NCI-H226 (cell line): ENCODE results near the gene TTC39A.

ENCODE experiments used
- DNase-seq: peaks from one replicate; pipeline ENCODE4 v3.0.0-alpha.2; 2015

TTC39A gene

DNA sequence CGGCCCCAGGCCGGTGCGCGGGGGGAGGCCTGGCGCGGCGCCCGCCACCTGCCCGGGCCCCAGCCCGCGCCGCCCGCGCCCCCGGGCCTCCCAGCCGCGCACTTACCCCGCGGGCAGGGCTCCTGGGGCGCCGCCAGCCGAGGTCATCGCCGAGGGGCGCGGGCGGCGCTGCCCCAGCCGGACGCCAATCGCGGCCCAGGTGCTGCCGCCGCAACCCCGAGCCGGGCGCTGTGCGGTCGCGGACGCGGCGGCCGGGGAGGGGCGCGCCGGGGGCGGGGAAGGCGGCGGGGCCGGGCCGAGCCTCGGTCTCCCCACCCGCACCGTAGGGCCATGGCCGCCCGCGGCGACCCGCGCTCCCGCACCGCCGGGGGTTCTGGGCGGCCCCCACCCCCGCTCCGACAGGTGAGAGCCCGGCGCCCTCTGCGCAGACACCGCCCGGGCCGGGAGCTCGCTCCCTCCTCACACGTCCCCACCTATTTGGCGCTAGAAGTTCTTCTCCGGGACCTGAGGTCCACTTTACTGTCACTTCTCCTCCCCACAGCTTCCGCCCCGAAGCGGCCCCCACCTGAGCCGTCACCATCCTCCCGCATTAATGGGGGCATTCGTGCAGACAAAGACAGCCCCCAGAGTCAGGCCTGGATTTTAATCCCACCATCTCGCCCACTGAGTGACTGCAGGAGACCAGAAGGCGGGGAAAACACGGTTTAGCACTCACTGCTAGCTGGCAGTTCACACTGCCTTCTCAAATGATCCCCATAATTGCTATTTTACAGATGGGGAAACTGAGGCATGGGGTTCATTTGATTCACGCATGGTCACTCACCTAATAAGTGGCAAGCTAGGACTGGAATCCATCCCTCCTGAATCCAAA lies at the start of gene TTC39A:
Gene TTC39A, minus strand, starts transcription at position 232 of the 871 bp plus-strand sequence. Its CDS starts 85 bp downstream, at position 147.
- no peak for DNase-seq

DNA sequence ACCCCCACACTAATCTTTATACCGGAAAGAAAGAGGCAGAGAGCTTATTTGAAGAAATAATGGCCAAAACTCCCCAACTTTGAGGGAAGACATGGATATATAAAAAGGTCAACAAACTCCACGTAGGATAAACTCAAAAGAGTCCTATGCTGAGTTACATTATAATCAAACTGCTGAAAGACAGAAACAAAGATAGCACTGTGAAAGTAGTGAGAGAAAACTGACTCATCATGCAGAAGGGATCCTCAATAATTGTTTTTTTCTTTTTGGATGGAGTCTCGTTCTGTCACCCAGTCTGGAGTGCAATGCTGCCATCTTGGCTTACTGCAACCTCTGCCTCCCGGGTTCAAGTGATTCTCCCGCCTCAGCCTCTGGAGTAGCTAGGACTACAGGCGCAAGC lies 48.5 kb upstream of the TTC39A start:
- no peak for DNase-seq

DNA sequence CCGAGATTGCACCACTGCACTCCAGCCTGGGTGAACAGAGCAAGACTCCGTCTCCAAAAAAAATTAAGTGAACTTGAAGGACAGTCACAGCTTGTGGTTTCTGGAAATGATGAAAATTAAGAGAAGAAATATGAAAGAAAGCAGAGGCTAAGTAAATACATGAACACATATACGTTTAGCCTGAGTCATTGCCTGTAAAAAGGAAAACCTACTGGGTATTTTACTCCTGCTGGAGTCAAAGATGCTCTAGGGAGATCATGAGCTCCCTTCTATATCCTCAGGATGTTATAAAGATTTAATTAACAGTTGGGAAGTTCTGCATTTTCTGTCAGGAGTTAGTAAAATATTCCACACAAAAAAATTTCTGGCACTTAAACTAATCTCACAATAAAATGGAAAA lies 43.5 kb upstream of the TTC39A start:
- no peak for DNase-seq

DNA sequence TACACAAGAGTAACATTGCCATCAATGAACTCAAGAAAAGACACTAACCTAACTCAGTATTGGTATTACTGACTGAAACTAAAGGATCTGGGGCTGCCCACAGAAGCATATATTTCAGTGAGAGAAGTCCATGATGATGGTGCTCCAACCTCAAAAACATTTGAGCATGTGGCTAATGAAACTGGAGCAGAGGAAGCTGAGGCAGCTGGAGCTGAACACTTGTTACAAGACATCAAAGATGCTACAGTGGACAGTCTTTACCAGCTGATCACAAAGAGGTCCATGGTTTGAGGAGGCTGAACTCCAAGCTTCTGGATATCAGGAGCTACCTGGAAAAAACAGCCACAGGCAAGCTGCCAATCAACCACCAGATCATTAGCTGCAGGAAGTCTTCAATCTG lies 42.2 kb upstream of the TTC39A start:
- no peak for DNase-seq

DNA sequence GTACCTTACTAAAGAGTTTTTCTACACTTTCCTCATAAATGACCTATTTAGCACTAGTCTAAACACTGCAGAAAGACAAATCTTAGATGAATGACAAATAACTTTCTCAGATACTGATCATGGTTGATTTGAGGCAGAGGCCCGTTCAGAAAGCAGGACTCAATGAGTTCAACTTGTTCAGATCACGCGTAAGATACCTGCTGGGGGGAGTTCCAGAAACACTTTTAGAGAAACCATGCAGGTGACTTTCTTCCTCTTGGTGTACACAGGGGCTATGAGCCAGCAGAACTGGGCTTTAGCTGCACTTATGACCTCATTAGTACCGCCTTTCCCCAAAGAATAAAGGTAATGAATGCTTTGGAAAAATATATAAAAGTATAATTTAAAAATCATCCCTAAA lies 38.8 kb upstream of the TTC39A start:
- DNase-seq, result no peak

DNA sequence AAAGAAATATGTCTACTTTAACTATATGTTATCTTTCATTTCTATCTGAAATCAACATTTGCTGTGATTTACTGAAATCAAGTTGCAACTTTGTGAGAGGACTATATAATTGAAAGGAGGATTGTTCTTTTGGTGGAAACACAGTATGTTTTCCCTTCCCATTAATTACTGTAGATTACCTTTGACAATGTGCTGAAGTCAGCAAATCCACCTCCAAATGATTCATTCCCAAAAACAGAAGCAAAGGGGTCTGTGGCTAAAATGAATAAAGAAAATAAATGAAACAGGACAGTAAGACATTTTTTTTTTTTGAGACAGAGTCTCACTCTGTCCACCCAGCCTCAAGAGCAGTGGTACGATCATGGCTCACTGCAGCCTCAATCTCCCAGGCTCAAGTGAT lies 35.4 kb upstream of the TTC39A start:
- no peak for DNase-seq

DNA sequence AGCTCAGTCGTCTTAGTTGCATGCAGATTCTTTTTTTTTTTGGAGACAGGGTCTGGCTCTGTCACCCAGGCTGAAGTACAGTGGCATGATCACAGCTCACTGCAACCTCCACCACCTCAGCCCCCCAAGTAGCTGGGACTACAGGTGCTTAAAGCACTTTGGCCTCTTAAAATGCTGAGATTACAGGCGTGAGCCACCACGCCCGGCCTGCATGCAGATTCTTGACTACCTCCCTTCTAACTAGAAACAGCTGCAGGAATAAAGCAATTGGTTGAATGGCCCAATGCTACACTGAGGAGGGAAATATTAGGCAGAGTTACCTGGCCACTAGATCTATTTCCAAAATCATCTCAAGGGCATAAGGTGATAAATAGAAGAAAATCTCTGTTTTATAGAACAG lies 29.5 kb upstream of the TTC39A start:
- DNase-seq, result no peak

DNA sequence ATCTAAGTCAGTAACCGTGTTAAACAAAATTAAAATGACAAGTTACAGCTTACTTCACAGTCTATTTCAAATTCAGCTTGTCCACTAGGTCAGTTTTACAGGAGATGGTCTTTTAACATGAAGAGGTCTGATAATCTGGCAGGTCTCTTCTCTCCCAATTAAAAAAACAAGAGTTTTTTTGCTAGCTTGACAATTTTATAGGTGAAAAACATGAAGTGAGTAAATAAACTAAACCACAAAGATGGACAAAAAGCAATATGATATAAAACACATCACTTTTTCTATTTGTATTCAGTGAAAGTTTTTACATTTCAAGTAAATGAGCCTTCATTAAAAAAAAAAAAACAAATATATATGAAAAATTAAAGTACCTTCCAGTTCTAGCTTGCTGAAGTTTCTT lies 25.0 kb upstream of the TTC39A start:
- no peak for DNase-seq

DNA sequence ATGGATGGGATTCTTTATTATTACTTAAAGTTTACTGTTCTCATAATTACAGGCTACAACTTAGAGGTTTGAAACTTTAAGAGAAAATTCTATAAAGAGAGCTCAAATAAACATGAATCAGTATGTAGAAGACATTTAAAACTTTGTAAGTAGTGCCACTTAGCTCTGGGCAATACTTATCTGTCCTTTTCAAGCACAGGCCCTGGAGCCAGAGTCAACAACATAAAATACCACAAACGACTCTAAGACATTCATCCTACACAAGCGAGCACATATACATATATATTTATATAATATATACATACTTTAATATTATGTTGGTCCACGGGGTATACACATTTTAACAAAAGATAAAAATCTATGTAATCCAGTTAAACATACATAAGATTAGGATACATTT lies 24.1 kb upstream of the TTC39A start:
- DNase-seq, result no peak

DNA sequence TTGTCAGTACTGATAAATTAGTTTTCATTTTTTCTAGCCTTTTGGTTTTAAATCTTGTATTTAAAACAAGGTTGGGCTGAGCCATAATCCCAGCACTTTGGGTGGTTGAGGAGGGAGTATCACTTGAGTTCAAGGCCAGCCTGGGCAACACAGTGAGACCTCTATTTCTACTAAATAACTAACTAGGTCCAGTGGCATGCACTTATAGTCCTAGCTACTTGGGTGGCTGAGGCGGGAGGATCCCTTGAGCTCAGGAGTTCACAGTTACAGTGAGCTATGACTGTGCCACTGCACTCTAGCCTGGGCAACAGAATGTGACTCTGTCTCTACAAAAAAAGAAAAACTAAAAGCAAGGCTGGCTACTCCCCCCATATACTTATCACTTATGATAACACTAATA lies 21.5 kb upstream of the TTC39A start:
- DNase-seq, result no peak

DNA sequence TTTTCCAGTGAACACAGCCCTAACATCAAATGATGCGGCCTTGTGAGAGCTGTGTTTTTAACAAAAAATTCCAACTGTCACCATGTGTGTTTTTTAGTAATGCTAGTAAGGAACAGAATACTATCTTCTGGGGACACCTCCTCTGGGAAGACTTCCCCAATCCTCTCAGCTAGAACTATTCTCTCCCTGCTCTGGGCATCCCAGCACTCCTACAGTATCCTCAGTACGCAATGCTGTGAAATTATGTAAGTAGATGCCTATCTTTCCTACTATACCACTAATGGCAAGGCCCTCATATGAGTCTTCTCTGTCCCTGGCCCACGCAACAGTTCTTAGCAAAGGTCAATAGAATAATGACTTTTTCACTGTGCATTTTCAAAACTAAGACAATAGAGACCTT lies 19.5 kb upstream of the TTC39A start:
- no peak for DNase-seq

DNA sequence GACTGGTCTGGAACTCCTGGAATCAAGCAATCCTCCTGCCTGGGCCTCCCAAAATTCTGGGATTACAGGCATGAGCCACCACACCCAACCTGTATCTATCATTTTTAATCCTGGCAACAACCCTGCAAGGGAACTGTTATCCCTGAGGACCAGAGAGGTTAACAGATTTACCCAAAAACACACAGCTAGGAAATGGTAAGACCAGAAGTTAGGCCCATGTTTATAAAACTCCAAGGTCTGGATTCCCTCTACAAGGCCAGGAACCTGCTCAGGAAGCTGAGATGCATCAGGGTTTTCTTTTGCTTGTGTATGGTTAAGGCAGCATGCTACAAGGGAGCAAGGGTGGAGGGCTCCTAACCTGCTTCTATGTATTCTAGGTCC lies 17.8 kb upstream of the TTC39A start:
- DNase-seq, result no peak

DNA sequence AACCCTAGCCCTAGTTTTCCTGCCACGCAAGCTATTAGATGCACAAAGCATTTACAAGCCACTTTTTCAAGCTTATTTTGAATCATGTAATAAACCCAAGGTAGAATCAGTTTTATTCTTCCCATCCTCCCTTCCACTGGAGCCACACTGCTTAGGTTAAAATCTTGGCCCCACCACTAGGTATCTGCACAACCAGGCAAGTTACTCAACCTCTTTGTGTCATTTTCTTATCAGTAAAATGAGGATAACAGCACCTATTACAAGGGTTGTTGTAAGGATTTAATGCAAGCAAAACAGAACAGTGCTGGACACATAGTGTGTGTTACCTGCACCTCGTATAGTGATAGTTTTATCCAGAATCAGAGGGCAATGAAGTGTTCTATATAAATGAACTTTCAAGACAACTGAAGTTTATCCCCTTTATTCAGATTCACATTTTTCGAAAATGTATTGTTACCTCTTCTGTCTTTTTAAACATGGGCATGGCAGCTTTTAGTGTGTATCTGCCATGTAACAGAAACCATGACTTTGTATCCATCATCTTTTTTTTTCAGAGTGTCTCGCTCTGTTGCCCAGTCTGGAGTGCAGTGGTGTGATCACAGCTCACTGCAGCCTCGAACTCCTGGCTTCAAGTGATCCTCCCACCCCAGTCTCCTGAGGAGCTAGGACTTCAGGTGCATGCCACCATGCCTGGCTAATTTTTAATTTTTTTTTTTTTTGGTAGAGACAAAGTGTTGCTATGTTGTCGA lies 17.2 kb upstream of the TTC39A start:
- no peak for DNase-seq

DNA sequence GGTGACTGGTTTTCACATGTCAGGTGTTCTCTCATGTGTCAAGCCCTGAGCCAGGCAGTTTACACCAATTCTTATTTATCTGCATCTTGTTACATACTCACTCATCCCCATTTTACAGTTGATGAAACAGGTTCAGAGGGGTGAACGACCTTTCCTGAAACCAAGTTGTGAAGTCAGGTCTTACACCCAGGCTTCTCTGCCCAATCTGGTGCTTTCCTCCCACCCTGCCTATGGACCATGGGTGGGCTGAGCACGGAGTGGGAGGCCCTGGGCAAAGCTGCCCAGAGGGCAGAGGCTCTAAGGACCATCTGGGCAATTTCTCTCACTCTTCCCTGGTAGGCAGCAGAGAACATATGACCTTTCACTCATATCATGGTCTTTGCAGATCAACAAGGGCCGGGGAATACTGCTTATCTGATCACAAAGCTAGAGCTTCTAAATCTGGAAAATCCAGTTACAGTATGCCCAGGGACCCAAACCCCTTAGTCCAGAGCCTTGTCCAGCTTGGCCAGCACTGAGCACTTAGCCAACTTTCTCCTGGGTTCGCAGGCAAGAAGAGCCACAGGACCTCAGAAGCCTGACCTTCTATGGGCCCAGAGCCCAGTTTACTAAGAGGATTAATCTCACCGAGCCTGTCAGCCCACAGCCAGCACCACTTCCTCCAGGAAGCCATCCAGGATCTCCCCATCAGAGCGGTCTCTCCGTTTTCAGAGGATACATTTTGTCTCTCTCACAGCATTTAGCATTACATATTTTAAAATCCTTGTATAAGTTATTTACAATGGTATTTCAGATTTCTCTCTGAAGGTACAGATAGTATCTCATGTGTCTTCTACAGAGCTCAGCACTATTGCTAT lies 16.0 kb upstream of the TTC39A start:
- DNase-seq, result no peak

DNA sequence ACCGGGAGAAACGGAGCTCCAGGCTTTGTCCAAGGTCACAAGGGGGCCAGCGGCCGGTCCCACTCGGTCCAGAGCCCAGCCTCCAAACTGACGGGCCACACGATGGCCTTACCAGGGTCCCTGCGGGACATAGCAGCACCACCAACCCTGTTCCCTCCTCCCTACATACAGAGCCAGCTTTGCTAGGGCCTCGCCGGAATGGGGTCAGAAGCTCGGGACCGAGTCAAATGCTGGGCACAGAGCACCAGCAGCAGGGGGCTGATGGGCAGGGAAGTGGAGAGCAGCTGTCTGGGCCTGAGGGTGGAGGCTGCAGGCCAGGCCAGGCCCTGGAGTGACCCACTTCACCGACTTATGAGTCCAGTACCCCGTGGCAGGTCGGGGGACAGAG lies 14.9 kb upstream of the TTC39A start:
- no peak for DNase-seq

DNA sequence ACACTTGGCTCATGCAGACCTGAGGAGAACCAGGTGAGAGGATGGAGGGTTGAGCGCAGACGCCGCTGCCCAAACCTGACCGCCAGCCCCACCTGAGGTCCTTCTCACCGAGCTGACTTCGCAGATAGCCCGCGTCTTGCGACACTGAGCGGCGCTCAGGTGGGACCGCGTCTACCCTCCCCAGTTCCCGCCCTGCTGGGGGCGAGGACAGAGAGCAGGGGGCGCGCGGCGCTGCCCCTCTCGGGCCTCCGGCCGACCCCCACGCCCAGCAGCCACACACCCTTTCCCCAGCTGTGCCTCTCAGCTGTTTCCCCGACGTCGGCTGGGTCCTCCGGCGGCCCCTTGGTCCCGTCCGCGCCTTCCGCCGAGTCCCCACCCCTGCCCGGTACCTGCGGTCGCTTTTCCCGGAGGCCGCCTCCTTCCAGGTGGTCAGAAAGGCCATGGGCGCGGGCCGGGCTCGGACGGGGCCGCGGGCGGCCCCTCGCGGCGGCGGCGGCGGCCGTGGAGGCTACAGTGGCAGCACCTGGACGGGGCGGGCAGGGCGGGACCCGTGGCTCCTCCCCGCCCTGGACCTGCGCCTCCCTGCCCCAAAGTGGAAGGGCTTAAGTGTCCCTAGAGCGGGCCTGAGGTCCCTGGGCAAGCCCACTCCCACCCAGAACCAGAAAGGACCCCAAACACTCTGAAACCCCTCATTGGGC lies 14.4 kb upstream of the TTC39A start:
- DNase-seq, result no peak

DNA sequence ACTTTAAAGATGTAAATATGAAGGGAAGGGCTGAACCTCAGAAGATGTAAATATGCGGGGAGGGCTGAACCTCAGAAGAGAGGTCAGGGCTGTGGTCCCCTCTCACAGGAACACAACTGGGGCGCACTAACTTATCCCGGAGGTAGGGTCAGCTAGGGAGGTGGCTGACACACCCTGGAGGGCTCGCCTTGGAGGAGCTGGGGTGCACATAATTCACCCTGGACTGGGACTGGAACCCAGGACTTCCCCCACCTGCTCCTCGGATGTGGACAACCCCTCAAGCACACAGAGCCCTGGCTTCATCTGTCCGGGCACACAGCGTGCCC lies 13.9 kb upstream of the TTC39A start:
- DNase-seq, result no peak

DNA sequence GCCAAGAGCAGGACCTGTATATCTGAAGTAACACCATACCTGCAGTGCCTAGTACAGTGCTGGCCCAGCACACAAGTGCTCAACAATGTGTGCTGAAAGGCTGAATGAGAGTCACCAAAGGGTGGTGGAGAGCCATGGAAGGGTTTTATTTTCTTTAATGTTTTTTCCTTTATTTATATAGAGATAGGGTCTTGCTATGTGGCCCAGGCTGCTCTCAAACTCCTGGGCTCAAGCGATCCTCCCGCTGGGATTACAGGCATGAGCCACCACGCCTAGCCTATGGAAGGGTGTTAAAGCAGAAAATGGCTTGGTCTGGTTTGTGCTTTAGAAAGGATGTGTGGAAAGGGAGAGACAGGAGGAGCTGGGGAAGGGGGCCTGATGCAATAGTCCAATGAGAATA lies 13.3 kb upstream of the TTC39A start:
- no peak for DNase-seq

DNA sequence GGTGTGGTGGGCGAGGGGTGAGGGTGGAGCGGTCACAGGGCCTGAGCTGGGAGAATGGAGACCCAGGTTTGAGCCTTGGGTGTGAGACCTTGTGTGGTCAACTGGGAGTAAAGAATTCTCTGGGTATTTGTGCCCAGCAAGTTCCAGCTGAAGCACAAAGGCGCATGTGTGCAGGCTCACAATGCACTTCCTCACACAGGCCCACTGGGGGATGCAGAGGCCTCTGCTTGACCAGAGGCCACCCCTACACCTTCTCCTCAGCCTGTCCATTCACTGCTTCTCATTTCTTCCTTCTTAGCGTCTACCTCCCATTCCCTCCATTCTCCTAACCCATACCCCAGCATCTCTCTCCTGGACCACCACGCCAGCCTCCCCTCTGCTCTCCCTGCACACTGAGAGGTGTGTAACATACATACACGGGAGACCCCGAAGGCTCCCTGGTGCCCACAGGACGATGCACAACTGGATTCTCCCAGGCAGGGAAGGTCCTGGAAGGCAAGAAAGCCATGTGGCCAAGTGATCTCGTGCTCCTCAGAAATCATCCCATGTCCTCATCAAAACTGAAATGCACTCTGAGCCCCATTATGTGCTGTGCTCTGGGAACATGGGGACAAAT lies 12.3 kb upstream of the TTC39A start:
- no peak for DNase-seq

DNA sequence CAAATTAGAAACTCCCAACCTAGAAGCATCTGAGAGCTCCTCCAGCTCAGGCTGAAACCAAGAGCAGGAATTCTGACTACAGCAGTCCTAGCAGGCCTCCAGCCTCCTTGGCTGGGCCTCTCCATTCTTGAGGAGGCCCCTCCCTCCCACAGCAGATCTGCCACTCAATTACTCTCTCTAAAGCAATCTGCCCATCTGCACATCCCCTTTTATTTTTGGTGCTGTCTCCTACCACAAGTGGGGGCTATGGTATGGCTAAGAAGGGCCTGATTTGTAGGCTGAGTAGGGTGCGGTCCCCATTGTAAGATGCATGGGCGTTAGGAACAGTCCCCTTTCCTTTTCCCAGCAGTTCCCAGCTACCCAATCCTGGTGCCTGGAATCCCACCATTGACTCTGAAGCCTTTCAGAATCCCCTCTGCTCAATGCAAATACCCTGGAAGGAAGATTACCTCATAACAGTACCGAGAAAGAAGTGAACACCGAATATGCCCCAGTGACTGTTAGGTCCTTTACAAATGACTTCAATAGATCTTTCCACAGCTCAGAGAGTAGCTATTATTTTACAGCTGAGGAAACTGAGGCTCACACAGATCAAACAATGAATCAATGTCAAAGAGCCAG lies 11.6 kb upstream of the TTC39A start:
- no peak for DNase-seq

DNA sequence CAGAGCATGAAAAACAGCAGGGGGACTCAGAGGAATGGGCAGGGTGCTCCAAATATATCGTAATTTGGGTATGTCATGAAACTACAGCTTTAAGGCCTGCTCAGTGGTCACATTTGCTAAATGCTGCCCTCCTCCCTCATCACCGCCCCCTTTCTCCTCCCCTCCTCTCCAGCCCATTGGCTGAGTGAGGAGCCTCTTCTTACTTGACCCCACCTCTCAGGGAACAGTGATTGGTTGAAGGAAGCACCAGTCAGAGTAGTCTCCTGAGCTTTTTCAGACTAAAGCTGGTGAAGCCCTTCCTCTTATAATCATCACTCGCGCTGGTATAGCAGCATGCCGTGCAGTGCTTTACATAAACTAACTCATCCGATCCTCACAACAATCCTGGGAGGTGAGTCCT lies 10.0 kb upstream of the TTC39A start:
- peak; percentile 16 for DNase-seq

DNA sequence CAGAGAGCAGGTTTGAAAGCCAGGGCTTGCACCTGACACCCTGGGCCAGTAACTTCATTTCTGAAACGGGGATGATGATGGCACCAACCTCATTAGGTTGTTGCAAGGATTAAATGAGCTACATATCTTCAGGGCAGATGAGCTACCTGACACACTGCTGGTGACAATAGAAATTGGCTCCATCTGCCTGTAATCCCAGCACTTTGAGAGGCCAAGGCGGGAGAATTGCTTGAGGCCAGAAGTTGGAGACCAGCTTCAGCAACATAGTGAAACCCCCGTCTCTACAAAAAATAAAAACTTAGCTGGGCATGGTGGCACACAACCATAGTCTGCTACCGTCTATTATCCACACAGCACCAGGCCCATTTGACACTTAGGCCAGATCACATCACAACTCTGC lies 6.3 kb upstream of the TTC39A start:
- DNase-seq, result no peak
